ENCODE results near the gene RBBP8.

The RBBP8 gene

DNA sequence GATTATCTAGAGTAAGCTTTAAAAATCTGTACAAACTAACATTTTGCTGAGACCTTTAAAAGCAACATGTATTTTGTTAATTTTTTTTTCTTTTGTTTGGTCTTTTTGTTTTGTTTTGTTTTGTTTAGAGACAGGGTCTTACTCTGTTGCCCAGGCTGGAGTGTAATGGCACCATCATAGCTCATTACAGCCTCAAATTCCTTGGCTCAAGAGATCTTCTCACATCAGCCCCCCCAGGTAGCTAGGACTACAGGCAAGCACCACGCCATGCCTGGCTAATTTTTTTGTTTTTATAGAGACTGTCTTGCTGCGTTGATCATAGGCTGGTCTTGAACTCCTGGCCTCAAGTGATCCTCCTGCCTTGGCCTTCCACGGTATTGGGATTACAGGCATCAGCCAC, 23.1 kb downstream of the RBBP8 start:
- no peak overlapping the region for H3K4me3 ChIP-seq (ENCODE audit: control insufficient read depth, low read depth, low read length)
- TF ChIP-seq, protein P1, sequence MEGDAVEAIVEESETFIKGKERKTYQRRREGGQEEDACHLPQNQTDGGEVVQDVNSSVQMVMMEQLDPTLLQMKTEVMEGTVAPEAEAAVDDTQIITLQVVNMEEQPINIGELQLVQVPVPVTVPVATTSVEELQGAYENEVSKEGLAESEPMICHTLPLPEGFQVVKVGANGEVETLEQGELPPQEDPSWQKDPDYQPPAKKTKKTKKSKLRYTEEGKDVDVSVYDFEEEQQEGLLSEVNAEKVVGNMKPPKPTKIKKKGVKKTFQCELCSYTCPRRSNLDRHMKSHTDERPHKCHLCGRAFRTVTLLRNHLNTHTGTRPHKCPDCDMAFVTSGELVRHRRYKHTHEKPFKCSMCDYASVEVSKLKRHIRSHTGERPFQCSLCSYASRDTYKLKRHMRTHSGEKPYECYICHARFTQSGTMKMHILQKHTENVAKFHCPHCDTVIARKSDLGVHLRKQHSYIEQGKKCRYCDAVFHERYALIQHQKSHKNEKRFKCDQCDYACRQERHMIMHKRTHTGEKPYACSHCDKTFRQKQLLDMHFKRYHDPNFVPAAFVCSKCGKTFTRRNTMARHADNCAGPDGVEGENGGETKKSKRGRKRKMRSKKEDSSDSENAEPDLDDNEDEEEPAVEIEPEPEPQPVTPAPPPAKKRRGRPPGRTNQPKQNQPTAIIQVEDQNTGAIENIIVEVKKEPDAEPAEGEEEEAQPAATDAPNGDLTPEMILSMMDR (IDR thresholded peaks at IDR 0.05; ENCODE audit: control insufficient read depth, insufficient read depth, low read depth, low read length, missing control alignments): no peak
- no peak for DNase-seq (ENCODE audit: low read depth)

DNA sequence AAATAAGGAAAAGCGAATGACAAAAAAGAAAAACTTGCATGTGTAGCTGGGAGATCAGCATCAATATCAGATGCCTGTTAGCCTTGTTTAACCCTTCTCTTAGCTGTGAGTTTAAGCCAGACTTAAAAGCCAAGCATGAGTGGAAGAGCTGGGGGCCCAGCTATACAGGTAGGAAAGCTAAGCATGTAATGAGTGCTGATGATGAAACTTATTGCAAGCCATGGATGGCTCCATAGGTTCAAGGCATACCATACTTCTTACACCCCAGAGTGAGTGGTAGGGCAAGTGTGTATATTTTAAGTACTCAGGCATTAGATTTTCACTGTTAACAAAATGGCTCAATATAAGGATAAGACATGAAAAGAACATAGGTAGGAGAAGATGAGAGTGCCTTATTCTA, 28.0 kb downstream of the RBBP8 start:
- DNase-seq (ENCODE audit: low read depth): no peak
- H3K4me3 ChIP-seq (ENCODE audit: control insufficient read depth, low read depth, low read length): no peak overlapping the region
- TF ChIP-seq, protein P1 (IDR thresholded peaks at IDR 0.05; ENCODE audit: control insufficient read depth, insufficient read depth, low read depth, low read length, missing control alignments): no peak

DNA sequence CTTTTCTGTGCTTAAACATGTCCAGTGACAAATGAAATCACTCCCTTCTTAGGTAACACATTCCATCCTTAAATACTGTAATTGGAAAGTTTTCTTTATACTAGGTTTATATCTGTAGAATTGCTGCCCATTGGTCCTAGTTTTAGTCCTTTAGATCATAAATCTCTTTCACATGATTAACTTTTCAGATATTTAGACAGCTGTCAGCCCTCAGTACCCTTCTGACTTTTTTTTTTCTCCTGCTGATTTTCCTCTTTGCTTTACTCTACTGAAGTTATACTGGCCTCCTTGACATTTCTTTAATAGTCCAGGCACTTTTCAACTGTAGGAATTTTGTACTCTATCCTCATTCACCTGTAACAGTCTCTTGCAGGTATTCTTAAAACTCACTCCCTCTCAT, 28.9 kb downstream of the RBBP8 start:
- TF ChIP-seq, protein P1 (IDR thresholded peaks at IDR 0.05; ENCODE audit: control insufficient read depth, insufficient read depth, low read depth, low read length, missing control alignments): no peak
- DNase-seq (ENCODE audit: low read depth): no peak
- no peak overlapping the region for H3K4me3 ChIP-seq (ENCODE audit: control insufficient read depth, low read depth, low read length)

DNA sequence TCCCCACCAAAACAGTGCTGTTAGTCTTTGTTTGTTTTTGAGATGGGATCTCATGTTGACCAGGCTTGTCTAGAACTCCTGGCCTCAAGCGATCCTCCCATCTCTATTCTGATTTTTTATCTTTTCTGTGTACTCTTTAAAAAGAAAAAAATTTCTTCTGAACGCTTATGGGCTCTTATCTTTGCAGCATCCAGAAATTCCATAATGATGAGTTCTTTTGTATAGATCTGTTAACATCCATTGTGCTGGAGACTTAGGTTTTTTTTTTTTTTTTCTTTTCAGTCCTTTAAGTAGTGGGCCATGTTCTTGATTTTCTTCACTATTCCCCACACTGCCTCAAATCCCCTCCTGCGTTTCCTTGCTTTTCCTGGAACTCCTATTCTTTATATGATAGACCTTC, 31.0 kb downstream of the RBBP8 start:
- TF ChIP-seq, protein P1 (IDR thresholded peaks at IDR 0.05; ENCODE audit: control insufficient read depth, insufficient read depth, low read depth, low read length, missing control alignments): no peak
- DNase-seq (ENCODE audit: low read depth): no peak
- no peak overlapping the region for H3K4me3 ChIP-seq (ENCODE audit: control insufficient read depth, low read depth, low read length)

DNA sequence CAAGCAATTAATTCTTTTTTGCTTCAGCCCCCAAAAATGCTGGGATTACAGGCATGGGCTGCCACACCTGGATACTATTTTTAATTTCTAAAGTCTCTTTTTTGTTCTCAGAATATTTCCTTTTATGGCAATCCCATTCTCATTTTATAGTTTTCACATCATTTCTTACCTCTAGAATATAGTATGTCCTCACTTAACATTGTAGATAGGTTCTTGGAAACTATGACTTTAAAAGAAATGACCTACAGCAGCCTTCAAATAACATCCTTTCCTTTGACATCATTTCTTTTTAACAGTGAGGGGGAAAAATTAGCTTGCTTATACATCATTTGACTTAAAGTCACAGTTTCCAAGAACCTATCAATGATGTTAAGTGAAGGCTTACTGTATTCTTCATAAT, 31.6 kb downstream of the RBBP8 start:
- TF ChIP-seq, protein P1 (IDR thresholded peaks at IDR 0.05; ENCODE audit: control insufficient read depth, insufficient read depth, low read depth, low read length, missing control alignments): no peak
- H3K4me3 ChIP-seq (ENCODE audit: control insufficient read depth, low read depth, low read length): no peak overlapping the region
- no peak for DNase-seq (ENCODE audit: low read depth)

DNA sequence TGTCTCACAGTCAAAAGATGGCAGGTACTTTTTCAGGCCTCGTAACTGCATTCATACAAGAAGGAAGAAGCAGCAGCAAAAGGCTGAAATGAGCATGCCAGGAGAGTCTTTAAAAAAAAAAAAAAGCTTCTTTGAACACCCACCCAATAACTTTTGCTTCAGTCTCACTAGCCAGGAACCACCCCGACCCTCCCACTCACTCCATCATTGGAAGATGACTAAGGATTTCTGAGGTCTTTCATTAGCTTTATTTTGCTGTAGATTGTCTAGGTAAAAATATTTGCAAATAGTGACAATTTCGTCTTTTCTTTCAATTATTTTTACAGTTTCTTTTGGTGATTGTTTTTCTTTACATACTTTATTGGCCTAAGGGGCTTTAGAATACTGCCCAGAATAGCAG, 37.9 kb downstream of the RBBP8 start:
- no peak for DNase-seq (ENCODE audit: low read depth)
- TF ChIP-seq, protein P1 (IDR thresholded peaks at IDR 0.05; ENCODE audit: control insufficient read depth, insufficient read depth, low read depth, low read length, missing control alignments): no peak
- H3K4me3 ChIP-seq (ENCODE audit: control insufficient read depth, low read depth, low read length): no peak overlapping the region

DNA sequence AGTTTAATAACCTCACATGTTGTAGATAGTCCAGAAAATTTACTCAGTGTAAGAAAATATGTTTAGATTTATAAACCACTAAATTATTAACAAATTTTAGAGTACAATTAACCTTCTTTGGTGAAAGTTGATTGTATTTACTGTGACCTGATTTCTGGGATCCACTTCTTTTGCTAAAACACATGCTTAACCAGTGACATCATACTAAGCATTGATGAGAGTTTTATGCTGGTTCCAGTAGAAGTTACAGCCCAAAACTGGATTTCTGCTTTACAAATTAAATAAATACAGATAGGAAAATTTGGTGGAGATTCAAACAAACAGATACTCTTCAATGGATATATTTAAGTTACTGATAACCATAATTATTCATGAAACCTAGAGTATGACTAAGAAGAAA, 40.9 kb downstream of the RBBP8 start:
- TF ChIP-seq, protein P1 (IDR thresholded peaks at IDR 0.05; ENCODE audit: control insufficient read depth, insufficient read depth, low read depth, low read length, missing control alignments): no peak
- no peak for DNase-seq (ENCODE audit: low read depth)
- no peak overlapping the region for H3K4me3 ChIP-seq (ENCODE audit: control insufficient read depth, low read depth, low read length)
